Measurements from ENCODE around the gene AKAP13. TPM values are rescaled to one million over a fixed set of nuclear protein-coding genes. Genes with fewer than 3 reads are reported as not detected.

AKAP13 gene
- total RNA-seq, 3 donors from 2014 or later, result 198 to 331 (median 259) TPM

DNA sequence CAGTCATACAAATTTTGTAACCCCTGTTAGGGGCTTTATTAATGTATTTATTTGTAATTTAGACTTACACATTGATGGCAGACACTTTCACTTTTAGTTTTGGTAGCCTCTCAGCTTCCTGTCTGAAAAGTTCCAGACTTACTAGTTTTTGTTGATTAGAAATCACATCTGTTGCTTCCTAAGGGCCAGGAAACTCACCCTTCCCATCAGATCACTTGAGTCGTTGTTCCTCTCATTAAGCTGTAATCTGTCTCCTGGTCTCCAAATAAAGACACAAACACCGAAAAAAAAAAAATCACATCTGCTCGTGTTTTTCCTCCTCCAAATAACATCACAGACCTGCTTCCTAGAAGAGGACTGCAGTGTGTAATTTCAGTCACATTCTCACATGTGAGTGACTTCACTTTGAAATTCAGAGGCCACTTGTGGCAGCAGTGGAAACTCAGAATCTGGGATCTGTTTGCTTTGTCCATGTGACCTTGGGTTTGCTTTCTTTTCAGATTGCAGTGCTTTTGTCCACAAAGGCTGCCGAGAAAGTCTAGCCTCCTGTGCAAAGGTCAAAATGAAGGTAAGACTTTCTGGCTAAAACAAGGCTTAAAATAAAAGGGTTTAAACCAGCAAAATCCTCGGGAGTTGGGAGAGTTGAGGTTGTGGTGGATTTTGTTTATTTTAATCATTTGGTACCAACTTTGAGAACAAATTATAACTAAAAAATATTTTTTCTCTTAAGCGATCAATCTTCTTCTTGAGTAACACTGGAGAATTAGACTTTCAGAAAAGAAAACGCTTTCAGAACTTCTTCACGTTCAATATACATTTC, 327.3 kb downstream of the AKAP13 start:
- TF ChIP-seq POLR2AphosphoS5 (IDR thresholded peaks at IDR 0.05), result peak in 2 of 3 donors; percentile 36 to 43
- TF ChIP-seq, protein P1, sequence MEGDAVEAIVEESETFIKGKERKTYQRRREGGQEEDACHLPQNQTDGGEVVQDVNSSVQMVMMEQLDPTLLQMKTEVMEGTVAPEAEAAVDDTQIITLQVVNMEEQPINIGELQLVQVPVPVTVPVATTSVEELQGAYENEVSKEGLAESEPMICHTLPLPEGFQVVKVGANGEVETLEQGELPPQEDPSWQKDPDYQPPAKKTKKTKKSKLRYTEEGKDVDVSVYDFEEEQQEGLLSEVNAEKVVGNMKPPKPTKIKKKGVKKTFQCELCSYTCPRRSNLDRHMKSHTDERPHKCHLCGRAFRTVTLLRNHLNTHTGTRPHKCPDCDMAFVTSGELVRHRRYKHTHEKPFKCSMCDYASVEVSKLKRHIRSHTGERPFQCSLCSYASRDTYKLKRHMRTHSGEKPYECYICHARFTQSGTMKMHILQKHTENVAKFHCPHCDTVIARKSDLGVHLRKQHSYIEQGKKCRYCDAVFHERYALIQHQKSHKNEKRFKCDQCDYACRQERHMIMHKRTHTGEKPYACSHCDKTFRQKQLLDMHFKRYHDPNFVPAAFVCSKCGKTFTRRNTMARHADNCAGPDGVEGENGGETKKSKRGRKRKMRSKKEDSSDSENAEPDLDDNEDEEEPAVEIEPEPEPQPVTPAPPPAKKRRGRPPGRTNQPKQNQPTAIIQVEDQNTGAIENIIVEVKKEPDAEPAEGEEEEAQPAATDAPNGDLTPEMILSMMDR (IDR thresholded peaks at IDR 0.05), result no peak
- Histone ChIP-seq H3K9me3 (no peaks in the 10 kb centered on the region), H3K27ac (peak overlapping the region; percentile 87 to 91), H3K4me1 (peaks cover 0 to 6% of the 10 kb centered on the region in 2 donors), H3K36me3 (no peaks in the 10 kb centered on the region), H3K4me3 (peak overlapping the region; percentile 1 to 35 (median 20)), H3K27me3 (no peaks in the 10 kb centered on the region)
- DNase-seq (ENCODE audit: low spot score in 2 of 2), result no peak
- intact Hi-C loops (cut with DNase I; ENCODE audit: low total_unique reads), result no loop called here

DNA sequence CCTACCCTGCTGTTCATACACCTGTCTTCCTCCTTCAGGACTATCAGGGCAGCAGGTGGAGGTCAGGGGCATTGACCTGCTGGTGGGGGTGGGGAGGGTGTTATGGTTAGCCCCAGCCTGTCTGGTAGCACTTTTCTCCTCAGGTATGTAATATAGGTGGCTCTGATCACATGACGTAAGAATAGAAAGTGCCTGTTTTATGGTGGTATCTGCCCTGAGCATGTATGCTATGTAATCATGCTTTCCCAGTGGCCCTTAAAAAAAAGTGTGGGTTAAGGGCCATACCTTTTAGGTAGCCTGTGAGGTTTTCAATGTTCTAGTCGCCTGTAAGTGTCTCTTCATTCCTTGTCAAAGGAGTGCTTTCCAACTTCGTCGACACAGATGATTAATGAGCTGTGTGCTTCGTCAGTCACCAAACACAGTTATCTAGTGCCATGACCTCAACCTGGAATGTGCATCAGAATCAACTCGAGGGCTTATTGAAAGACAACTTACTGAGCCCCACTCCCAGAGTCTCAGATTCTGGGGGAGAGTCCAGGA, 328.1 kb downstream of the AKAP13 start:
- Histone ChIP-seq H3K36me3 (no peaks in the 10 kb centered on the region), H3K4me1 (peaks cover 0 to 6% of the 10 kb centered on the region in 2 donors), H3K4me3 (no peak overlapping the region), H3K9me3 (no peaks in the 10 kb centered on the region), H3K27ac (peak overlapping the region; percentile 87 to 91), H3K27me3 (no peaks in the 10 kb centered on the region)
- DNase-seq (ENCODE audit: low spot score in 2 of 2), result no peak
- TF ChIP-seq, protein P1 (IDR thresholded peaks at IDR 0.05), result no peak
- no peak for TF ChIP-seq POLR2A (IDR thresholded peaks at IDR 0.05)
- no peak for TF ChIP-seq POLR2AphosphoS5 (IDR thresholded peaks at IDR 0.05)
- intact Hi-C loops (cut with DNase I; ENCODE audit: low total_unique reads), result no loop called here

DNA sequence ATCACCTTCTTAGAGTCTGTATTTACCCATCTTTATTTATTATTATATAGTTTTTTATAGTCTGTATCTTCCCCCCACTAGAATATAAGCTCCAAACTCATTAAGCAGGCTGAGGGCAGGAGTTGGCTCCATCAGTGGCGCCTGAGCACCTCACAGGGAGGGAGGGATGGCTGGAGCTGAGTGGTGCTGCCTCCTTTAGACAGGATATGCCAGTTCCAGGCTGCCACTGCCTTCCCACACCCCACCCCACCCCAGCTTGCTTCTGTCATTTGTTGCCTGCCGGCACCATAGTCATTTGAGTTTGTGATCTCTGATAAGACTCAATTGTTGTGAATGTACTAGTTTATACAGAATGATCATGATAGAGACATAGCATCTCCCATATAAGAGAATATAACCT, 328.8 kb downstream of the AKAP13 start:
- TF ChIP-seq POLR2AphosphoS5 (IDR thresholded peaks at IDR 0.05), result no peak
- TF ChIP-seq, protein P1 (IDR thresholded peaks at IDR 0.05), result no peak
- no peaks in the 10 kb centered on the region for H3K27me3 ChIP-seq
- H3K4me1 ChIP-seq, result peaks cover 0 to 6% of the 10 kb centered on the region in 2 donors
- DNase-seq (ENCODE audit: low spot score in 2 of 2), result no peak
- H3K27ac ChIP-seq, result peak overlapping the region in 1 of 2 donors; percentile 87
- intact Hi-C loops (cut with DNase I; ENCODE audit: low total_unique reads), result no loop called here
- no peaks in the 10 kb centered on the region for H3K36me3 ChIP-seq
- H3K4me3 ChIP-seq, result no peak overlapping the region
- H3K9me3 ChIP-seq, result no peaks in the 10 kb centered on the region

DNA sequence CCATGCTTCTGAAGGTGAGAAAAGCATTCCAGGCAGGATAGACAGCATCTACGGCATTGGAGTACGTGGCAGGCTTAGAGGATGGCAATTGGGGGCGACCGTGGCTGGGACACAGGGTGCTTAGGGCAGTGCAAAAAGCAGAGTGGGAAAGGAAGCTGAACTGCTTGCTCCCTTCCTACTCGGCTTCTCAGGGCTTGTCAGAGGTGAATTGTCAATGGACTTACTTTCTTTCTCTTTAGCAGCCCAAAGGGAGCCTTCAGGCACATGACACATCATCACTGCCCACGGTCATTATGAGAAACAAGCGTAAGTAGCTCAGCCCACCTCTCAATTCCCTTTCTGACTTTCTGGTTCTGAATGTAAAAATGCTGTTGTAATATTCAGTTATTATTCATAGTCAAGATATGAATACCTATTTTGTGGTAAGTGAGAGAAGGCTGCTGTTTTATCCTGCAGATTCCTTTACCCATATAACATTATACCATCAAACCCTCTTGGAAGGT, 330.0 kb downstream of the AKAP13 start:
- no peaks in the 10 kb centered on the region for H3K36me3 ChIP-seq

More for the DNA sequence above, 330.0 kb downstream of the AKAP13 start:
- Histone ChIP-seq H3K27ac (peak overlapping the region; percentile 14 to 45), H3K27me3 (no peaks in the 10 kb centered on the region), H3K4me1 (peaks cover 0 to 6% of the 10 kb centered on the region in 2 donors), H3K9me3 (no peaks in the 10 kb centered on the region), H3K4me3 (no peak overlapping the region)
- intact Hi-C loops (cut with DNase I; ENCODE audit: low total_unique reads), result no loop called here
- no peak for TF ChIP-seq POLR2AphosphoS5 (IDR thresholded peaks at IDR 0.05)
- no peak for TF ChIP-seq POLR2A (IDR thresholded peaks at IDR 0.05)
- TF ChIP-seq, protein P1 (IDR thresholded peaks at IDR 0.05), result no peak
- DNase-seq (ENCODE audit: low spot score in 2 of 2), result no peak

All from breast epithelium (tissue), 4 donors.